Stimulated activated naive CD4-positive, alpha-beta T cell (primary cell): ENCODE data around the gene CNTN5.

ENCODE experiments used
- DNase-seq, 6 experiments: peaks; one replicate each; lab custom pipeline; 2025; lab: John Stamatoyannopoulos, UW

The CNTN5 gene

GRCh38 chr11:100094121-100094865, 1073.5 kb downstream of the CNTN5 start:
- no peak for DNase-seq

DNA sequence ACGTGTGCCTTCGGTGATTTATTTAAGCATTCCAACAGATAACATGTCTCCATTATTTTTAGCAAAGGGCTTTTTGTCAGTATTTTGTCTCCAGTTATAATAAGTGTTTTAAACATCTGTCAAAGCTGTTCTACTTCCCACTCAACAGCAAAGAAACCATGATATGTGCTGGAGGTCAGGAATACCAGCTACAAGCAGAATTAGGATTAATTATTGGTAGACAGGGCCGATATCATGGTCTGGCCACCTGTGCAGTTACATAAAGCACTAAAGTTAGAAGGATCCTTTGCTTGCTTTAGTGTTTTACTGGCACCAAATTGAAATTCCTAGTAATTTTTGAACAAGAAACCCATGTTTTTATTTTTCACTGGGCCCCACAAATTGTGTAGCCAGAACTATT, 1075.1 kb downstream of the CNTN5 start:
- no peak for DNase-seq

GRCh38 chr11:100098560-100098959, 1077.8 kb downstream of the CNTN5 start:
- no peak for DNase-seq

DNA sequence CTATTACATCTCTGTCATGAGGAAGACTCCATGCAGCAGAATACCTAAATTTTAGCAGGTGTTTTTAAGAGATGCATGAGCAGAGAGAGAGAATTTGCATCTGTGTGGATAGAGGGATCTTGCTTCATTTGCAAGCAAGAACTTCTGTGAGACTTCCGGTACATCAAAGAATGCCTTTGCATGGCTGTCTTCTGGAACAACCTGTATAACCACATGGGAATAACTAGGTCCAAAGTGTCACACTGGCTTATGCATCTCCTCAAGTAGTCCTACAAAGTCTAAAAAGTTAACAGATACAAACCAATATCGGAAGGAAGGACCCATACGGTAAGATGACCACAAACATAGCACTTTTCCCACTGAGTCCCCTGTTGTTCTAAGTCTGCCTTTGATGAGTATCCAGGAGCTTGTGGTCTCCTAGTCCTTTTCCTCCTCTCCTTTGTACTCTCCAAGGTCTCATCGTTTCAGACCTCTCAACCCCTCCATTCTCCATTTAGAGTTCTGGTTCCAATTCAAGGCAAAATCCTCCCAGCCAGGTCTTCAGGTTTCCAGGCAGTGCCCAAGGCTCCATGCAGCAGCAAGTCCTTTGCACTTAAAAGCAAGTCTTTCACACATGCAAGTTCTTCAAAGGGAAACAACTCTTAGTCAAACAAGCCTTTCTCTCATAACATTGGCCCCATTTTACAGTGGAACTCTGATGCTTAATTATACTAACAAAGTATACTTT, 1084.7 kb downstream of the CNTN5 start:
- no peak for DNase-seq

GRCh38 chr11:100105982-100106358, 1085.2 kb downstream of the CNTN5 start:
- no peak for DNase-seq

DNA sequence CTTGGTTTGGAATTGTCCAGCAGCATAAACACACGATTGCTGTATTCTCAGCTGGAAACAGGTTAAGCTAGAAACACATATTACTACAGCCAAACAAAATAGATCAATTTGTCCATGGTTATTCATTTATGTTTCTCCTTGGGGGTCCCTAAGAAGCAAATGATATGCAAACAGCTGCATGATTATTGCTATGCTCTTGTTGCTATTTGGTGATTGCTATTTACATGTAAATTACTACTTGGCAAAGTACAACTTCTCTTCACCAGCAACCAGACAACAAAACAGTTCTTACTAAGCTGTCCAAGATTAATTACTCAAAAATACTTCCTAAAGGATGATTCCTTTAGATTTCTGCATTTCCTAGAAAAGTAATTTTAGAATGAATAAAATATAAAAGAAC, 1098.4 kb downstream of the CNTN5 start:
- no peak for DNase-seq

- DNase-seq: no peak
Measured at GRCh38 chr11:100133114-100133513, 1112.4 kb downstream of the CNTN5 start.

DNA sequence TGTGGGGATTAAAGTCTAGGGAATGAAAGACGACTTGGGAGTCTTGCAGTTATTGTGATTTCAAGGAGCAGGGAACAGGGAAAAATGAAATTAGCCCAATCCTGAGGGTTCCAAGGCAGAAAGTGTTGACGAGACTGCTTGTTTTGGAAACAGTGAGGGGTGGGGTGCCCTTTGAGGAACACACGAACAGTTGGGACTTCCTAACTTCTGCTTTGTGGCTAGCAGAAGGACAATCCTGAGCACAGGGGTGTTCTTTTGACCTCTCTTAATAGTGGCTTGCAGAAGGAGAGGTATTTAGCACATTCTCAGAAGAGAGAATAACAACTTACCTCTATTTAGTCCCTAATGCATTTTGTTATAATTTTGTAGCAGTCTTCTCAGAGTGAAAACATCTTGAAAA, 1120.5 kb downstream of the CNTN5 start:
- no peak for DNase-seq

- no peak for DNase-seq
Measured at GRCh38 chr11:100151944-100152343, 1131.2 kb downstream of the CNTN5 start.

GRCh38 chr11:100152766-100153165, 1132.0 kb downstream of the CNTN5 start:
- no peak for DNase-seq

DNA sequence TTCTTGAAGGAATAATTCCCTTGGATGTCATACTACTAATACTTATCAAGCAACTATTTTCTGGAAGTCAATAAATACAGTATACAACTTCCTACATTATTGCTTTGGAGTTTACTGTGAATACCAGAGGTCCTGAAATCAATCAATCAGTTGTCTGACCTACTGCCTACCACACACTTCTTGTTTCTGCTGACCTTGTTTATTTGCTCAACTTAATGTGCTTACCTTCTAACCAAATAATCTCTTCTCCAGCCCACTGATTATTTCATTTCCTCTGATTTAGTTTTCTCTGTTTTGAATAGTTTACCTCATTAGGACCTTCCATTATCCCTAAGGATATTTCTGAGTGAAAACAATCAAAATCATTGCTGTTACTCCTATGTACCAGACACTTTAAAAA, 1142.7 kb downstream of the CNTN5 start:
- no peak for DNase-seq

DNA sequence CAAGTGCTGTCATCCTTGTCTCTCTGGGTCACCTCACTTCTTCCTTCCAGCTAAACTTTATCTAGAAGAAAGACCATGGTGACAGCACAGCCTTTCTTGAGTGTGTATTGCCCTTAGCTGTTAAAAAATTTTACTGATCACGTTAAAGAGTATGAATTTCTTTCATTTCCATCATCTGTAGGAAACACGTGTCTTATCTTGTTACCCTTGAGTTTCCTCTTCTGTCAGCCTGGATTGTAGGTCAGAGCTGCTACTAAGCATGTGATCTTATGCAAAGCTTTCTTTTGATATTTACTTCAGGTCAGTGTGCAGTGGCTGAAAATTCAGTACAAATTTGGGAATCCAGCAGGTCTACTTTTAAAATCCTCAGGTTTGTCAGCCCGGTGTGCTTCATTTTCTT, 1154.1 kb downstream of the CNTN5 start:
- no peak for DNase-seq

GRCh38 chr11:100176456-100176855, 1155.7 kb downstream of the CNTN5 start:
- DNase-seq: no peak

DNA sequence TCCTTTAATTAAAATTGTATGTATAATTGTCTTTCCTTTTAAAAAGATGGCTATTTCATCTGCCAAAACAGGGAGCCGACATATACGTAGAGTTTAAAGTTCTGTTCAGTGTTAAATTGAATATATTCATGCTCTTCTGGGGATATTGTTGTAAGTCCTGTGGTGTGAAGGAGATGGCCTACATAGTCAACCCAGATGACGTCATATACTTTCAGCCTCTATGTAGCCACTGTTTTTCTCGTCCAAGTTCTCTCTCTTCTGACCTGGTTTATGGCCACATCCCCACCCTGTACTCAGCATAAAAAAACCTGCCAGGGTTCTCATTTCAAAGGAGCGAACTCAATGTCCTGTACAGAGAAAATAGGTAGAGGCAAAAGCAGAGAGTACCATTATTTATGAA, 1156.9 kb downstream of the CNTN5 start:
- DNase-seq: no peak

GRCh38 chr11:100182350-100182749, 1161.6 kb downstream of the CNTN5 start:
- no peak for DNase-seq

GRCh38 chr11:100182927-100183326, 1162.2 kb downstream of the CNTN5 start:
- no peak for DNase-seq

- DNase-seq: no peak
Measured at GRCh38 chr11:100185588-100185987, 1164.8 kb downstream of the CNTN5 start.

- no peak for DNase-seq
Measured at GRCh38 chr11:100188137-100188783, 1167.5 kb downstream of the CNTN5 start.

GRCh38 chr11:100190395-100190794, 1169.6 kb downstream of the CNTN5 start:
- DNase-seq: no peak

DNA sequence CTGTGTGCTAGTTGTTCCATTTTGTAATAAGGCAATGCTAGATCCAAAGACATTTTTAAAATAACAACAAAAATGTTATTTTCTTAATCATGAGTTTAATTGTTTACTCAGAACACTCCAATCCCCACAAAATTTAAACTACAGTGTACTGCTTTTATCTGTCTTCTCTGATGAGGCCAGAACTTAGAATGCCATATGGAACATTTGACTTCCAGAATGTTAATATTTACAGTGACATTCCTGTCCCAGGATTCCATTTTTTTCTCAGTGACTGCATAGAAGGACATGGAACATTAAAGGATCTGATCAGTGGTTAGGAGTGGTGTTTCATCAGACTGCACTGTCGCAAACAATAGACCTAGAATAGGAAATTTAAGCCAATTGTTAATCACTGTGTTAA, 1171.4 kb downstream of the CNTN5 start:
- no peak for DNase-seq

GRCh38 chr11:100203789-100204188, 1183.0 kb downstream of the CNTN5 start:
- no peak for DNase-seq

GRCh38 chr11:100205926-100206325, 1185.2 kb downstream of the CNTN5 start:
- no peak for DNase-seq

DNA sequence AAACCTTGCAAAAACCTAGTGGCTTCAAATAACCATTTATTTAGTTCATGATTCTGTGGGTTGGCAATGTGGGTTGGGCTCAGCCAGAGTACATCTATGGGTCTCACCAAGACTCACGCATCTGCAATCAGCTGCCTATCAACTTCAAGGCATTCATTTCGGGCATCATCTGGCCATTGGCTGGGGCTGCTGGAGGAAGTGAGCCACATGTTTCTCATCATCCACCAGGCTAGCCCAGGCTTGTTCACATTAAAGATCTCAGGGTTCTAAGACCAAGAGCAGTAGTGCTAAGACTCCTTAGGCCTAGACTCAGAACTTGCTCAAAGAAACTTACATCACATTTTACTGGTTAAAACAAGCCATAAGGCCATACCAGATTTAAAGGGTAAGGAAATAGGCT, 1187.5 kb downstream of the CNTN5 start:
- no peak for DNase-seq
